Fibroblast of lung (primary cell): ENCODE measurements around the gene MYO6.

Source experiments
- CTCF ChIP-seq, 2 donors: IDR thresholded peaks in 1 of 2; conservative IDR thresholded peaks in 1 of 2; 1 replicate in 1 of 2; 2 replicates in 1 of 2; pipeline ENCODE4 v1.5.1; 2011 to 2012; ENCODE audit warnings: low read length in 2 of 2, control low read depth in 1 of 2, inconsistent platforms in 1 of 2, low read depth in 1 of 2, mild to moderate bottlenecking in 1 of 2
- EZH2 ChIP-seq: IDR thresholded peaks from 2 replicates; pipeline ENCODE4 v1.5.1; 2012; ENCODE audit warnings: low read length, control low read depth, mild to moderate bottlenecking; ENCODE audit errors: missing control alignments

- no peak for TF ChIP-seq CTCF (conservative IDR thresholded peaks at IDR 0.05 in 1 of 2, IDR thresholded peaks at IDR 0.05 in 1 of 2; ENCODE audit: low read depth in 1 of 2, low read length in 2 of 2)
- TF ChIP-seq EZH2: no peak
Measured at GRCh38 chr6:75882734-75883133, 133.7 kb downstream of the MYO6 start.
